Measurements from ENCODE around the gene MSMO1.

- TF ChIP-seq EP300 (IDR thresholded peaks at IDR 0.05; ENCODE audit: borderline replicate concordance in 1 of 2, low read depth in 2 of 2, low read length in 2 of 2) (no peak), CTCF (IDR thresholded peaks at IDR 0.05; ENCODE audit: control extremely low read depth in 1 of 3, insufficient read depth in 1 of 3, low read depth in 1 of 3, low read length in 3 of 3) (no peak), ATF3 (IDR thresholded peaks at IDR 0.05; ENCODE audit: insufficient read depth, low read depth, low read length) (no peak), EZH2 (IDR thresholded peaks at IDR 0.05; ENCODE audit: low read depth, low read length, severe bottlenecking) (no peak), RAD21 (IDR thresholded peaks at IDR 0.05 in 1 of 2, conservative IDR thresholded peaks at IDR 0.05 in 1 of 2; ENCODE audit: low read depth in 2 of 2, low read length in 2 of 2) (no peak), ATF2 (IDR thresholded peaks at IDR 0.05; ENCODE audit: low read length) (no peak), JUN (IDR thresholded peaks at IDR 0.05; ENCODE audit: low read depth, low read length) (no peak), CREB1 (IDR thresholded peaks at IDR 0.05) (no peak), MAFK (IDR thresholded peaks at IDR 0.05; ENCODE audit: low read depth, low read length) (no peak), CEBPB (IDR thresholded peaks at IDR 0.05; ENCODE audit: low read depth, low read length) (no peak), POLR2A (IDR thresholded peaks at IDR 0.05; ENCODE audit: control extremely low read depth in 1 of 2, low read depth in 2 of 2, low read length in 2 of 2) (no peak), TEAD4 (IDR thresholded peaks at IDR 0.05; ENCODE audit: low read depth, low read length) (no peak), TAF1 (IDR thresholded peaks at IDR 0.05; ENCODE audit: low read depth, low read length) (no peak)
- TF ChIP-seq, protein P1, sequence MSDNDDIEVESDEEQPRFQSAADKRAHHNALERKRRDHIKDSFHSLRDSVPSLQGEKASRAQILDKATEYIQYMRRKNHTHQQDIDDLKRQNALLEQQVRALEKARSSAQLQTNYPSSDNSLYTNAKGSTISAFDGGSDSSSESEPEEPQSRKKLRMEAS (IDR thresholded peaks at IDR 0.05) = no peak
Observed at GRCh38 chr4:165308166-165308565, 19.3 kb upstream of the MSMO1 start.
